PFSK-1 (cell line): ENCODE results near the gene UNC5C.

Source experiments
- FOXP2 ChIP-seq: optimal IDR thresholded peaks from 2 replicates; pipeline ENCODE3; 2011; ENCODE audit warnings: borderline replicate concordance, control low read depth, inconsistent platforms; ENCODE audit not compliant: insufficient read depth; ENCODE audit errors: extremely low read length, extremely low read depth
- POLR2AphosphoS5 ChIP-seq: IDR thresholded peaks from 2 replicates; pipeline ENCODE4 v1.6.1; 2012; ENCODE audit warnings: low read depth, mild to moderate bottlenecking, control low read depth, low read length, moderate library complexity
- SIN3A ChIP-seq: IDR thresholded peaks from 2 replicates; pipeline ENCODE4 v1.6.1; 2012; ENCODE audit warnings: mild to moderate bottlenecking, low read length, moderate library complexity, borderline replicate concordance; ENCODE audit not compliant: insufficient read depth
- TAF1 ChIP-seq: IDR thresholded peaks from 2 replicates; pipeline ENCODE4 v1.6.1; 2012; ENCODE audit warnings: low read length, control low read depth, borderline replicate concordance; ENCODE audit not compliant: insufficient read depth
- TF ChIP-seq, protein P1 (sequence below), 2 experiments: IDR thresholded peaks; 2 replicates each; pipeline versions ENCODE4 v1.6.1 to v1.8.0; 2011 to 2012; ENCODE audit warnings: low read depth in 2 of 2, low read length in 2 of 2, control low read depth in 1 of 2, inconsistent platforms in 1 of 2, mild to moderate bottlenecking in 1 of 2, moderate library complexity in 1 of 2; ENCODE audit not compliant: insufficient read depth in 1 of 2

The UNC5C gene

DNA sequence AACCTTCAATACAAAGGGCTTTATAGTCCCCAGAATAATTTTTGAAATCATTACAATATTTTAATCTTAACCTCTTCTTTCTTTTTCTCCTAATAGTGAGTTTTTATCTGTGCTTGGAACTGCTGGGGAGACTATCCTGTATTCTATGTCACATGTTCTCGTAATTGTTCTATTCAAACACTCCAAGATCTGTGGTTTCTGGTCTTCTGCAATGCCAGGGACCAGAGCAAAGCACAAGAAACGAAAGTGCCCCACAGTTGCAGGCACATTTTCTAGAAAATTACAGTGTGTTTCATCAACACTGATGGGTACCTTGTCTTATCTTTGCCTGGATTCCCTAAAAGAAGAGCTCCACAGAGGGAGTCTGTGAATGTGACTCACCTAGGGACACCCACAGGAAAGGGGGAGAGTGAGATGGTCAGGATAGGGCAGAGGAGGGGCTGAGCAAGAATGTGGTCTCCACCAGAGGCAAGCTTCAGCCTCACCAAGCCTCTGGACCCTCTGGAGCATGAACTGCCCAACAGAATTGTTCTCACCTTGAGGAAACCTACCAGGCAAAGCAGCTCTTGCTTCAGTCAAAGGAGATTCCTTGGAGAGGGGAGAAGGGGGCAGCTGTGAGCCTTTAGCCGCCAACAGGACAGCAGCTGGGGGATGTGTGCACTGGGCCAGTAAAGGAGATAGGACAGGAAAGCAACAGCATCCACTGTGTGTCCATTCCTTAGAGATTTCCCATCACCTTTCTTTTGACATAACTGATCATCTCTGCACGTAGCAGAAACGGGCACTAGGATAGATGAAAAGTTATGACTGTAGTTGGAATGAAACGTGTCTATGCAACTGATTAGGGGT lies 25.9 kb downstream of the UNC5C start:
- no peak for TF ChIP-seq FOXP2
- TF ChIP-seq TAF1, result no peak
- no peak for TF ChIP-seq POLR2AphosphoS5

DNA sequence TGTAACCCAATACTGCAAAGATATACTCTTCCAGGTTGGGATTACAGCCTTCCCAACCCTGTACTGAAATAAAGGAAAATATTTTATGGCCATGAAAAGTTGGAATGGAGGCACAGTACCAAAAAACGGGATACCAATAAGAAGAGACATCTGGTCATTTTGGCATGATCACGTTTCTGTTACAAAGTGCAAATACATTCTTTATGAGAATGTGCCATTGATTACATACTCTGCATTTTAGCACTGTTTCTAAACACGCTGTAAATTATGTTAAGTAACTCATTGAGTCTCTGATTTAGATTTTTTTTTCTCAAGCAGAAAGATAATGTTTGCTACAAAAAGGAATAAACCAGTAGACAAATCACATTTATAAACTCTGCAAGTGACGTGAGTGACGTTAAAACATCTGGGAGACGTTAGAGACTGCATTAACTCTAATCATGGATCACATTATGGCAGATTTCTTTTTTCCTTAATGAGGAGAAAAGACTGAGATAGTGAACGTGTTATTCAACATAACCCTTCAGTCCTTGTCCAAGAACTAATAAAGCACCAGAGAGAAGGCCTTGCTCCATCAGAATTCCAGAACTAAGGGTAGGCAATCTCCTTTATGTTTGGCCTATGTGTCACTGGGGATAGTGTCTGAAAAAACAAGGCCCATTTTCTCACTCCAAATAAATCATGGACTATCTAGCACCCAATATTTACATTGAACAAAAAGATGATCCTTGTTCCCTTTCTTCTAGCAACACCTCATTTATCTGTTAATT lies 31.0 kb downstream of the UNC5C start:
- no peak for TF ChIP-seq POLR2AphosphoS5
- no peak for TF ChIP-seq FOXP2
- no peak for TF ChIP-seq TAF1

DNA sequence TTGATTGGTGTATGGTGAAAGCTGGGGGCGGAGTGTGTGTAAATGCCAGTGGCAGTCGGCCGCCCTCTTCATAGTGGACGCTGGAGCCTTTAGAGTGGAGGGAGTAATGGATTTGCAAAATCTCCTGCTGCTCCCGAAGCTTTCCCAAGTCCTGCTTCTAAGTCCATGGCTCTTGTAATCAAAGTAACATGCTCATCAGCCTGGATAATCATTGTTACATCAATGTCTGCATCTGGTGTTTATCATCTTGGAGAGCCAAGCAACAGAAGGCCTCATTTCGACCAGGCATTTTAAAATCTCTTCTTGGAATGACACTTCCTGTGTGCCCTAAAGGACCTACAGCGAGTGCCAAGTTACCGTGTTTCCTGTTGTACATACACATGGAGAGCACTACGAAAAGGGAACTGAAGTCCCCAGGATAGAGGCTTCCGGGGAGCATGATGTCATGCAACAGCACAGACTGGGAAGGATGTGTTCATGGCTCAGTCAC lies 32.2 kb downstream of the UNC5C start:
- TF ChIP-seq, protein P1, sequence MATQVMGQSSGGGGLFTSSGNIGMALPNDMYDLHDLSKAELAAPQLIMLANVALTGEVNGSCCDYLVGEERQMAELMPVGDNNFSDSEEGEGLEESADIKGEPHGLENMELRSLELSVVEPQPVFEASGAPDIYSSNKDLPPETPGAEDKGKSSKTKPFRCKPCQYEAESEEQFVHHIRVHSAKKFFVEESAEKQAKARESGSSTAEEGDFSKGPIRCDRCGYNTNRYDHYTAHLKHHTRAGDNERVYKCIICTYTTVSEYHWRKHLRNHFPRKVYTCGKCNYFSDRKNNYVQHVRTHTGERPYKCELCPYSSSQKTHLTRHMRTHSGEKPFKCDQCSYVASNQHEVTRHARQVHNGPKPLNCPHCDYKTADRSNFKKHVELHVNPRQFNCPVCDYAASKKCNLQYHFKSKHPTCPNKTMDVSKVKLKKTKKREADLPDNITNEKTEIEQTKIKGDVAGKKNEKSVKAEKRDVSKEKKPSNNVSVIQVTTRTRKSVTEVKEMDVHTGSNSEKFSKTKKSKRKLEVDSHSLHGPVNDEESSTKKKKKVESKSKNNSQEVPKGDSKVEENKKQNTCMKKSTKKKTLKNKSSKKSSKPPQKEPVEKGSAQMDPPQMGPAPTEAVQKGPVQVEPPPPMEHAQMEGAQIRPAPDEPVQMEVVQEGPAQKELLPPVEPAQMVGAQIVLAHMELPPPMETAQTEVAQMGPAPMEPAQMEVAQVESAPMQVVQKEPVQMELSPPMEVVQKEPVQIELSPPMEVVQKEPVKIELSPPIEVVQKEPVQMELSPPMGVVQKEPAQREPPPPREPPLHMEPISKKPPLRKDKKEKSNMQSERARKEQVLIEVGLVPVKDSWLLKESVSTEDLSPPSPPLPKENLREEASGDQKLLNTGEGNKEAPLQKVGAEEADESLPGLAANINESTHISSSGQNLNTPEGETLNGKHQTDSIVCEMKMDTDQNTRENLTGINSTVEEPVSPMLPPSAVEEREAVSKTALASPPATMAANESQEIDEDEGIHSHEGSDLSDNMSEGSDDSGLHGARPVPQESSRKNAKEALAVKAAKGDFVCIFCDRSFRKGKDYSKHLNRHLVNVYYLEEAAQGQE (IDR thresholded peaks at IDR 0.05; ENCODE audit: insufficient read depth in 1 of 2, low read depth in 2 of 2, low read length in 2 of 2), result peak in 1 of 2 experiments; percentile 52; a peak in 1 of 4 replicates
- TF ChIP-seq FOXP2 (peak; percentile 69), POLR2AphosphoS5 (no peak)

DNA sequence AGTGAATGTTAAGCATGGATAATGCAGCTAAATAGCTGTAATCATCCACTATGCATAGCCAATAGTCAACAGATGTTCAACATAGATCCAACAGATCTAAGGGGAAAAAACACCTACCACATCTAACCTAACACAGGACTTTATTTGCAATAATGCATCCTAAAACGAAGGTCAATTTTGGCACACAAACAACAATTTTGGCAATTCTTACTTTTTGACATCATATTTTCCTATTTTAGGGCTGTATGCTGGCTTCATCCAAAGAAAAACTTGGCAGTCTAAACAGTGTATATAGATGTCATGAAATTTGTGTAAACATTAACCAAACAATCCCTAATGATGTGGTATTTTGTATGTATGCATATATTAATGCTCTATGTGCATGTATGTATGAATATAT lies 33.2 kb downstream of the UNC5C start:
- TF ChIP-seq POLR2AphosphoS5 (no peak), TAF1 (no peak), FOXP2 (no peak), SIN3A (no peak)
- TF ChIP-seq, protein P1 (IDR thresholded peaks at IDR 0.05; ENCODE audit: insufficient read depth in 1 of 2, low read depth in 2 of 2, low read length in 2 of 2), result no peak

DNA sequence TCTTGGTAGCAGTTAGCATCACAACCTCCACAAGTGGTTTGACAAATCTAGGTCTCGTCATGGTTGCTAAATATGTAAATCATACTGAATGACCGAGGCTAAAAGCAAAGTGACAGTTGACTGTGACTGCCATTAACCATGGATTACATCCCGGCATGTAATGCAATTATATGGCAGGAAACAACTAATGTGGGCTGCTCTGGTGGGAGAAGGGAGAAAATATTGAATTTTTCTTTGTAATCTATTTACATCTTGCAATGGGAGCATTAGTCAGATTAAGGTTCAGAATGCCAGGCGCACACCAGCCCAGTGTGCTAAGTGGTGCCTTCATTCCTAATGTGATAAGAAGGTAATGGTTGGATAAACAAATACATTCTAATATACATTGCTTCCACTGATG lies 35.8 kb downstream of the UNC5C start:
- TF ChIP-seq POLR2AphosphoS5, result no peak
- TF ChIP-seq SIN3A, result no peak
- TF ChIP-seq, protein P1 (IDR thresholded peaks at IDR 0.05; ENCODE audit: insufficient read depth in 1 of 2, low read depth in 2 of 2, low read length in 2 of 2), result no peak
- no peak for TF ChIP-seq FOXP2
- TF ChIP-seq TAF1, result no peak
